Kidney epithelial cell (primary cell): ENCODE results near the gene RYR1. TPM values are rescaled to one million over a fixed set of nuclear protein-coding genes. Genes with fewer than 3 reads are reported as not detected.

Experiments
- DNase-seq: peaks from one replicate; pipeline ENCODE4 v3.0.0-alpha.2; 2010; ENCODE audit warnings: low read depth
- H3K27me3 ChIP-seq: 2 replicates; pipeline ENCODE4 v1.6.0; 2011; ENCODE audit warnings: low read length; ENCODE audit not compliant: control insufficient read depth, insufficient read depth
- H3K36me3 ChIP-seq: 2 replicates; pipeline ENCODE4 v1.5.1; 2011; ENCODE audit warnings: low read length; ENCODE audit not compliant: control insufficient read depth, insufficient read depth
- H3K4me3 ChIP-seq: 2 replicates; pipeline ENCODE4 v1.5.1; 2011; ENCODE audit warnings: low read depth, mild to moderate bottlenecking, control low read depth, low read length
- total RNA-seq: library from RNA; depleted of rRNA; stranded (reverse); fragments of >200 nt; gene quantifications from 2 replicates; pipeline ENCODE4 v1.2.3, GENCODE V29; 2015
- TF ChIP-seq, protein P1 (sequence below): IDR thresholded peaks from 2 replicates; pipeline ENCODE4 v1.5.1; 2011; ENCODE audit warnings: mild to moderate bottlenecking, moderate library complexity, low read length, control low read depth, inconsistent platforms; ENCODE audit not compliant: insufficient read depth, poor library complexity, severe bottlenecking

The RYR1 gene
- total RNA-seq, 1 donor from 2014 or later: 0.17 TPM

DNA sequence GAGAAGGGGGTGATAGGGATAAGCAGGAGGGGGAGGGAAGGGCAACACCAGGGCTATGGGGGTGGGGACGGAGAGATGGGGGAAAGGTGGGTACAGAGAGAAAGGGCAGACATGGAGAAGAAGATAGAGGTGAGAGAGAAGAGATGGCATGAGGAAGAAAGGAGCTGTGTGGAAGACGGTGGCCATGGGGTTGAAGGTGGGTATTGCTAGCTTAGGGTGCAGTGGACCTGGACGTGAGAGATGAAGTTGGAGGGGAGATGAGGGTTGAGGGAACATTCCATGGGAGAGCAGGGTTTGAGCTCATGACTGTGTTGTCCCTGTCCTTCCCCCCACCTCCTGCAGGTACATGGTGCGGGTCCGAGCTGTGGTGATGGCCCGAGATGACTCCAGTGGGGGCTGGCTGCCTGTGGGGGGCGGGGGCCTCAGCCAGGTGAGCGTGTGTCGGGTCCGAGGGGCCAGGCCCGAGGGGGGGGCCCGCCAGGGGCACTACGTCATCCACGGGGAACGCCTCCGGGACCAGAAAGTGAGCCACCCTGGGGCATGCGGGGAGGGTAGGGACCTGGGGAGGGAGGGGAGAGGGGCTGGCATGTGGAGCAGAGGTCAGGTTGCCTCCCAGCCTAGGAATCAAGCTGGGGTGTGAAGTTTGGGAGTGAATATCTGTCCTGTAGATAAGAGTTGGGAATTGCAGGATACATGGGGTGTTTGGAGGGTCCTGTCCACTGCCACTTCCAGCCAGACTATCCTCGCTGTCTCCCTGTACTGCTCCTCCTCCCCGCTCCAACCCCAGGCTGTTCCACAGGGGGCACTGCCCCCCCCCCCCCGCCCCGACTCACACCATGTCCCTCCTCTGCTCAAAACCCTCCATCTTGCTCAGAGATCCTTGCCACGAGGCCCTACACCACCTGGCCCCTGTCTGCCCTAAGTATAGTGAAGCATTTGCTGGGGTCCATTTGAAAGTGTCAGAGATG, 43.2 kb upstream of the RYR1 start:
- Histone ChIP-seq H3K27me3 (peaks cover 18% of the 10 kb centered on the region), H3K4me3 (peak overlapping the region; percentile 96), H3K36me3 (peaks cover 1% of the 10 kb centered on the region)
- DNase-seq: no peak
- TF ChIP-seq, protein P1, sequence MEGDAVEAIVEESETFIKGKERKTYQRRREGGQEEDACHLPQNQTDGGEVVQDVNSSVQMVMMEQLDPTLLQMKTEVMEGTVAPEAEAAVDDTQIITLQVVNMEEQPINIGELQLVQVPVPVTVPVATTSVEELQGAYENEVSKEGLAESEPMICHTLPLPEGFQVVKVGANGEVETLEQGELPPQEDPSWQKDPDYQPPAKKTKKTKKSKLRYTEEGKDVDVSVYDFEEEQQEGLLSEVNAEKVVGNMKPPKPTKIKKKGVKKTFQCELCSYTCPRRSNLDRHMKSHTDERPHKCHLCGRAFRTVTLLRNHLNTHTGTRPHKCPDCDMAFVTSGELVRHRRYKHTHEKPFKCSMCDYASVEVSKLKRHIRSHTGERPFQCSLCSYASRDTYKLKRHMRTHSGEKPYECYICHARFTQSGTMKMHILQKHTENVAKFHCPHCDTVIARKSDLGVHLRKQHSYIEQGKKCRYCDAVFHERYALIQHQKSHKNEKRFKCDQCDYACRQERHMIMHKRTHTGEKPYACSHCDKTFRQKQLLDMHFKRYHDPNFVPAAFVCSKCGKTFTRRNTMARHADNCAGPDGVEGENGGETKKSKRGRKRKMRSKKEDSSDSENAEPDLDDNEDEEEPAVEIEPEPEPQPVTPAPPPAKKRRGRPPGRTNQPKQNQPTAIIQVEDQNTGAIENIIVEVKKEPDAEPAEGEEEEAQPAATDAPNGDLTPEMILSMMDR: no peak

DNA sequence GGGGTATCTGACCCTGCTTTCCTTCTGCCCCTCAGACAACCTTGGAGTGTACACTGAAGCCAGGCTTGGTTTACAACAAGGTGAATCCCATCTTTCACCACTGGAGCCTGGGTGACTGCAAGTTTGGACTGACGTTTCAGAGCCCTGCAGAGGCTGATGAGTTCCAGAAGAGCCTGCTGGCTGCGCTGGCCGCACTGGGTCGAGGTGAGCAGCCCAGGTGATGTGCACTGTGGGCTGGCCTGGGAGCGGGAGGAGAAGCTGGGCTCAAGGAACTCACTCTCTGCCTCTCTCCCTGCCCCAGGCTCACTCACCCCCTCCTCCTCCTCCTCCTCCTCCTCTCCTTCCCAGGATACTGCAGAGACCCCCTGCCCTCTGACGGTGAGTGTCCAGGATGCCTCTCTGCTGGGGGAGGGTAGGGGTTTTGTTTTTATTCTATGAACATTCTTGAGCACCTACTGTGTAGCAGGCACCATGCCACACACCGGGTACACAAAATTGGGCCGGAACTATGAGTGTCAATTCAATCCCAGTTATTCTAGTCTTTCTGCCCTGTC, 41.5 kb upstream of the RYR1 start:
- DNase-seq: no peak
- TF ChIP-seq, protein P1: no peak
- H3K36me3 ChIP-seq: peaks cover 2% of the 10 kb centered on the region
- no peak overlapping the region for H3K4me3 ChIP-seq
- H3K27me3 ChIP-seq: peaks cover 12% of the 10 kb centered on the region

DNA sequence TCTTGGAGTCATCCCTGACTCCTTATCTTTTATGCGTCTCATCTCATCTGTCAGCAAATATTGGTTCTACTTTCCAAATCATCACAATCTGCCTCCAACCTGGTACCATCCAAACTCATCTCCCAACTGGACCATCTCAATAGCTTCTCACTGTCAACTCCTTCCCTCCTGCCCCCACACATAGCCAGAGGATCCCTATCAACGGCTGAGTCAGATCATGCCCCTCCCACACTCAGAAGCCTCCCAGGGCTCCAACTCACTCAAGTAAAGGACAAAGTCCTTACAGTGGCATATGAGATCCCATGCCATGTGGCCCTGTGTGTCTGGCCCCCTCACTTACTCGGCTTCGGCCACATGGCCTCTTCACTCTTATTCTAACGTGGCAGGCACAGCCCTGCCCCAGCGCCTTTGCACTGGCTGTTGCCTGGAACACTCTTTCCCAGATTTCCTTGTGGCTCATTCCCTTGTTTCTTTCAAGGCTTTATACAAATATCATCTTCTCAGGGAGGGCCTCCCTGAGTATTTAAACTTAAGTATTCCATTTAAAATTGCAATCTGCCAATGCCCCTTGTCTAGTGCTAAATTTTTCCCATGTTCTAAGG, 40.7 kb upstream of the RYR1 start:
- TF ChIP-seq, protein P1: no peak
- Histone ChIP-seq H3K27me3 (peaks cover 12% of the 10 kb centered on the region), H3K36me3 (peaks cover 2% of the 10 kb centered on the region), H3K4me3 (no peak overlapping the region)
- no peak for DNase-seq

DNA sequence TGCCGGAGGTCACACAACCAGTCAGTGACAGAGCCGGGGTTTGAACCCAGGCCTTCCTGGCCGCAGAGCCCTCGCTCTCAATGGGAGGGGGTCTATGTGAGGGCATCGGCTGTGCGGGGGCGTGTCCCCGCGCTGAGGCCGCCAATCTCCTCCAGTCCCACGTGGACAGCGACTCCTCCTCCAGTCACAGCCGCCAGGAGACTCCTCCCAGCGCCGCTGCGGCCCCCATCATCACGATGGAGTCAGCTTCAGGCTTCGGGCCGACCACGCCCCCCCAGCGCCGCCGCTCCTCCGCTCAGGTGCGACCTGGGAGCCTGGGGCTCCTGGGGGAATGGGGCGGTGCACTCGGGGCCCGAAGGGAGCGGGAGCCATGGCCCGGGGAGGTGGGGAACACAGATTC, 39.0 kb upstream of the RYR1 start:
- no peak for DNase-seq
- H3K27me3 ChIP-seq: peaks cover 14% of the 10 kb centered on the region
- TF ChIP-seq, protein P1: no peak
- peaks cover 2% of the 10 kb centered on the region for H3K36me3 ChIP-seq
- no peak overlapping the region for H3K4me3 ChIP-seq

DNA sequence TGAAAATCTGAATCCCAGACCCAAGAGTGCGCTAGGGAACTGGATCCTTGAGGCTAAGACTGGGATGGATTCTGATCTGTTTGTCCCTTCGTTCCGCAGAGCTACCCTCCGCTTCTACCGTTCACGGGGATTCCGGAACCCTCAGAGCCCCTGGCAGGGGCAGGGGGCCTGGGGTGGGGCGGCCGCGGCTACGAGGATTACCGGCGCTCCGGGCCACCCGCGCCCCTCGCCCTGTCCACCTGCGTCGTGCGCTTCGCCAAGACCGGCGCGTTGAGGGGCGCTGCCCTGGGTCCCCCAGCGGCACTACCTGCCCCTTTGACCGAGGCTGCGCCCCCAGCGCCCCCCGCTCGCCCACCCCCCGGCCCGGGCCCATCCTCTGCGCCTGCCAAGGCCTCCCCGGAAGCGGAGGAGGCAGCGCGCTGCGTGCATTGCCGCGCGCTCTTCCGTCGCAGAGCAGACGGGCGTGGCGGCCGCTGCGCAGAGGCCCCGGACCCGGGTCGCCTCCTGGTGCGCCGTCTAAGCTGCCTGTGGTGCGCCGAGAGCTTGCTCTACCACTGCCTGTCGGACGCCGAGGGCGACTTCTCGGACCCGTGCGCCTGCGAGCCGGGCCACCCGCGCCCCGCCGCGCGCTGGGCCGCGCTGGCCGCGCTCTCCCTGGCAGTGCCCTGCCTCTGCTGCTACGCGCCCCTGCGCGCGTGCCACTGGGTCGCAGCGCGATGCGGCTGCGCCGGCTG, 37.9 kb upstream of the RYR1 start:
- Histone ChIP-seq H3K4me3 (no peak overlapping the region), H3K27me3 (peaks cover 14% of the 10 kb centered on the region), H3K36me3 (peaks cover 2% of the 10 kb centered on the region)
- DNase-seq: no peak
- TF ChIP-seq, protein P1: no peak
